OCI-LY7 (cell line): ENCODE data around the gene GLTP.

Source experiments
- CTCF ChIP-seq: fragments of 200-600 bp; sonication (generic); conservative IDR thresholded peaks from 2 replicates; pipeline ENCODE4 v1.5.1; 2014; ENCODE audit warnings: mild to moderate bottlenecking, antibody characterized with exemption, low read length, moderate library complexity, mixed read lengths
- EZH2phosphoT487 ChIP-seq: fragments of 200-600 bp; sonication (generic); IDR thresholded peaks from 2 replicates; pipeline ENCODE4 v1.6.1; 2018; ENCODE audit warnings: low read depth, borderline replicate concordance, mild to moderate bottlenecking, mixed run types, antibody characterized with exemption, low read length, moderate library complexity, mixed read lengths

- TF ChIP-seq CTCF, result no peak
- TF ChIP-seq EZH2phosphoT487, result no peak
These were observed 39.9 kb downstream of the GLTP start for GRCh38 chr12:109840305-109841074.
